Mammary epithelial cell (primary cell): ENCODE data around the gene UBQLN4.

Experiments used
- EZH2 ChIP-seq: IDR thresholded peaks from 2 replicates; pipeline ENCODE4 v1.6.1; 2012; ENCODE audit warnings: low read length, inconsistent platforms, borderline replicate concordance
- TF ChIP-seq, protein P1 (sequence below), 2 donors: IDR thresholded peaks in 1 of 2; conservative IDR thresholded peaks in 1 of 2; 2 replicates each; pipeline ENCODE4 v1.5.1; 2011 to 2012; ENCODE audit warnings: inconsistent platforms in 2 of 2, low read length in 2 of 2, mild to moderate bottlenecking in 2 of 2, control low read depth in 1 of 2, low read depth in 1 of 2; ENCODE audit not compliant: insufficient read depth in 1 of 2; ENCODE audit errors: extremely low read depth in 1 of 2

DNA sequence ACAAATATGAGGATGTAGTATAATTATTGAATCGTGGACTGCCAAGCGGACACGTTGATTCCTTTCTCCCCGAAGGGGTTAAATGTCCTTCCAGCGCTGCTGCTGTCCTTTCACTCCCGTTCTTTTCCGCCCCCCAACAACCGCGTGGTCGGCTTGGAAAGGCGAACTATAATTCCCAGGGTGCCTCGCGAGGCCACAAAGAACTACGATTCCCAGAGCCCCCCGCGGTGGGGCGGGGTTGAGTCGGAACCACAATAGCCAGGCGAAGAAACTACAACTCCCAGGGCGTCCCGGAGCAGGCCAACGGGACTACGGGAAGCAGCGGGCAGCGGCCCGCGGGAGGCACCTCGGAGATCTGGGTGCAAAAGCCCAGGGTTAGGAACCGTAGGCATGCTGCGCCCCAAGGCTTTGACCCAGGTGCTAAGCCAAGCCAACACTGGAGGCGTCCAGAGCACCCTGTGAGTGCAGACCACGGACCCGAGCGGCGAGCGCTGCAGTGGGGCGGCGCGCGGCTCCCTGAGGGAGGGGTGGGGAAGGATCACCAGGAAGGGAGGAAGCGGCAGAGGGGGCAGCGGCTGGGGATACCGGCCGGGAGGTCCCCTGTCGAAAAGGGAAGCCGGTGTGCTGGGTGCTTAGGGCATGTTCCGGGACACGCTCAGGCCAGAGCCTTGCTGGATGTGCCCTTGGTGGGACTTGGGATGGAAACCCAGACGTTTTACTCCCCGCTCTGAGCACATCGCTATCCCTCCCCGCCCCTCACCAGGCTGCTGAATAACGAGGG lies 1.1 kb upstream of the UBQLN4 start, which contains the start of gene LAMTOR2:
- TF ChIP-seq, protein P1, sequence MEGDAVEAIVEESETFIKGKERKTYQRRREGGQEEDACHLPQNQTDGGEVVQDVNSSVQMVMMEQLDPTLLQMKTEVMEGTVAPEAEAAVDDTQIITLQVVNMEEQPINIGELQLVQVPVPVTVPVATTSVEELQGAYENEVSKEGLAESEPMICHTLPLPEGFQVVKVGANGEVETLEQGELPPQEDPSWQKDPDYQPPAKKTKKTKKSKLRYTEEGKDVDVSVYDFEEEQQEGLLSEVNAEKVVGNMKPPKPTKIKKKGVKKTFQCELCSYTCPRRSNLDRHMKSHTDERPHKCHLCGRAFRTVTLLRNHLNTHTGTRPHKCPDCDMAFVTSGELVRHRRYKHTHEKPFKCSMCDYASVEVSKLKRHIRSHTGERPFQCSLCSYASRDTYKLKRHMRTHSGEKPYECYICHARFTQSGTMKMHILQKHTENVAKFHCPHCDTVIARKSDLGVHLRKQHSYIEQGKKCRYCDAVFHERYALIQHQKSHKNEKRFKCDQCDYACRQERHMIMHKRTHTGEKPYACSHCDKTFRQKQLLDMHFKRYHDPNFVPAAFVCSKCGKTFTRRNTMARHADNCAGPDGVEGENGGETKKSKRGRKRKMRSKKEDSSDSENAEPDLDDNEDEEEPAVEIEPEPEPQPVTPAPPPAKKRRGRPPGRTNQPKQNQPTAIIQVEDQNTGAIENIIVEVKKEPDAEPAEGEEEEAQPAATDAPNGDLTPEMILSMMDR (conservative IDR thresholded peaks at IDR 0.05 in 1 of 2, IDR thresholded peaks at IDR 0.05 in 1 of 2; ENCODE audit: extremely low read depth in 1 of 2, insufficient read depth in 1 of 2, low read depth in 1 of 2, low read length in 2 of 2) = no peak
- no peak for TF ChIP-seq EZH2
